Chondrocyte (in vitro differentiated cells): ENCODE measurements around the gene TDRD12. TPM values are rescaled to one million over a fixed set of nuclear protein-coding genes. Genes with fewer than 3 reads are reported as not detected.

Experiments used
- DNase-seq: peaks from one replicate; pipeline ENCODE4 v3.0.0; 2021; ENCODE audit warnings: mixed read lengths, low spot score
- H3K27ac Mint-ChIP-seq: one replicate; pipeline ENCODE4 v1.8.0; 2021; ENCODE audit warnings: mild to moderate bottlenecking, moderate library complexity, mixed read lengths; ENCODE audit not compliant: unreplicated experiment
- H3K27me3 Mint-ChIP-seq: 2 replicates; pipeline ENCODE4 v1.8.0; 2021; ENCODE audit warnings: low read depth, mixed read lengths
- H3K36me3 Mint-ChIP-seq: 2 replicates; pipeline ENCODE4 v1.8.0; 2021; ENCODE audit warnings: low read depth, mixed read lengths
- H3K4me1 Mint-ChIP-seq: 2 replicates; pipeline ENCODE4 v1.8.0; 2021; ENCODE audit warnings: low read depth, mild to moderate bottlenecking, mixed read lengths
- H3K4me3 Mint-ChIP-seq: one replicate; pipeline ENCODE4 v1.8.0; 2021; ENCODE audit warnings: mild to moderate bottlenecking, moderate library complexity, mixed read lengths; ENCODE audit not compliant: unreplicated experiment
- H3K9me3 Mint-ChIP-seq: 2 replicates; pipeline ENCODE4 v1.8.0; 2021; ENCODE audit warnings: low read depth, mixed read lengths
- CTCF ChIP-seq: fragments of 200-600 bp; sonication (generic); IDR thresholded peaks from 2 replicates; pipeline ENCODE4 v1.5.0; 2021; ENCODE audit warnings: antibody characterized with exemption, mild to moderate bottlenecking, moderate library complexity
- total RNA-seq: library from RNA; stranded (reverse); gene quantifications from 3 replicates; pipeline ENCODE4 v1.2.1, GENCODE V29; 2021

TDRD12 gene
- total RNA-seq, 1 donor from 2014 or later, result 0.22 TPM

- H3K4me3 Mint-ChIP-seq, result no peak overlapping the region
- H3K9me3 Mint-ChIP-seq, result no peaks in the 10 kb centered on the region
- TF ChIP-seq CTCF, result no peak
- no peak for DNase-seq
- no peaks in the 10 kb centered on the region for H3K36me3 Mint-ChIP-seq
- no peaks in the 10 kb centered on the region for H3K4me1 Mint-ChIP-seq
- H3K27me3 Mint-ChIP-seq, result peaks cover 22% of the 10 kb centered on the region
- H3K27ac Mint-ChIP-seq, result no peak overlapping the region
These were observed 88.7 kb downstream of the TDRD12 start for GRCh38 chr19:32808236-32808635.

GRCh38 chr19:32809254-32809653 lies 89.7 kb downstream of the TDRD12 start:
- H3K36me3 Mint-ChIP-seq, result no peaks in the 10 kb centered on the region
- no peaks in the 10 kb centered on the region for H3K9me3 Mint-ChIP-seq
- H3K4me1 Mint-ChIP-seq, result no peaks in the 10 kb centered on the region
- peaks cover 20% of the 10 kb centered on the region for H3K27me3 Mint-ChIP-seq
- DNase-seq, result no peak
- no peak for TF ChIP-seq CTCF
- no peak overlapping the region for H3K27ac Mint-ChIP-seq
- H3K4me3 Mint-ChIP-seq, result no peak overlapping the region

- Mint-ChIP-seq H3K9me3 (no peaks in the 10 kb centered on the region), H3K36me3 (no peaks in the 10 kb centered on the region), H3K27ac (no peak overlapping the region), H3K4me1 (no peaks in the 10 kb centered on the region), H3K4me3 (no peak overlapping the region), H3K27me3 (peaks cover 20% of the 10 kb centered on the region)
- TF ChIP-seq CTCF, result no peak
- no peak for DNase-seq
These were observed 90.2 kb downstream of the TDRD12 start for GRCh38 chr19:32809754-32810153.

- no peaks in the 10 kb centered on the region for H3K9me3 Mint-ChIP-seq
- no peak for DNase-seq
- H3K4me1 Mint-ChIP-seq, result no peaks in the 10 kb centered on the region
- peaks cover 20% of the 10 kb centered on the region for H3K27me3 Mint-ChIP-seq
- no peak overlapping the region for H3K27ac Mint-ChIP-seq
- no peaks in the 10 kb centered on the region for H3K36me3 Mint-ChIP-seq
- no peak overlapping the region for H3K4me3 Mint-ChIP-seq
- TF ChIP-seq CTCF, result no peak
These were observed 90.9 kb downstream of the TDRD12 start for GRCh38 chr19:32810452-32810851.

- TF ChIP-seq CTCF, result no peak
- Mint-ChIP-seq H3K4me3 (no peak overlapping the region), H3K27me3 (peaks cover 22% of the 10 kb centered on the region), H3K4me1 (no peaks in the 10 kb centered on the region), H3K9me3 (no peaks in the 10 kb centered on the region), H3K27ac (no peak overlapping the region), H3K36me3 (no peaks in the 10 kb centered on the region)
- DNase-seq, result no peak
These were observed 91.6 kb downstream of the TDRD12 start for GRCh38 chr19:32811151-32811550.
